ENCODE data around the gene MIEF2.

Gene MIEF2

GRCh38 chr17:18257982-18258355 lies 2.5 kb upstream of the MIEF2 start:
- Histone ChIP-seq H3K9me3 (ENCODE audit: control insufficient read depth in 1 of 2, low read length in 2 of 2) (no peaks in the 10 kb centered on the region), H3K27ac (ENCODE audit: low read length) (peak overlapping the region; percentile 87), H3K36me3 (ENCODE audit: control insufficient read depth in 1 of 2, insufficient read depth in 2 of 2, low read length in 2 of 2) (peaks cover 27 to 49% of the 10 kb centered on the region in 2 donors), H3K27me3 (ENCODE audit: low read depth, low read length) (no peaks in the 10 kb centered on the region), H3K4me1 (ENCODE audit: control insufficient read depth in 1 of 2, insufficient read depth in 2 of 2, low read length in 2 of 2) (peaks cover 18 to 43% of the 10 kb centered on the region in 2 donors), H3K4me3 (ENCODE audit: low read depth in 1 of 2, low read length in 2 of 2) (peak overlapping the region; percentile 90 to 92)

GRCh38 chr17:18258356-18259038 lies 2.0 kb upstream of the MIEF2 start, which contains the start of gene FLII:
Gene FLII (minus strand): TSS chr17:18258738. CDS start chr17:18258690, 48 bp downstream.
- H3K4me1 ChIP-seq (ENCODE audit: control insufficient read depth in 1 of 2, insufficient read depth in 2 of 2, low read length in 2 of 2), result peaks cover 18 to 43% of the 10 kb centered on the region in 2 donors
- H3K4me3 ChIP-seq (ENCODE audit: low read depth in 1 of 2, low read length in 2 of 2), result peak within 1 kb of the TSS; percentile 90 to 92
- H3K36me3 ChIP-seq (ENCODE audit: control insufficient read depth in 1 of 2, insufficient read depth in 2 of 2, low read length in 2 of 2), result peaks cover 22 to 49% of the 10 kb centered on the region in 2 donors
- H3K9me3 ChIP-seq (ENCODE audit: control insufficient read depth in 1 of 2, low read length in 2 of 2), result no peaks in the 10 kb centered on the region
- H3K27me3 ChIP-seq (ENCODE audit: low read depth, low read length), result no peaks in the 10 kb centered on the region
- H3K27ac ChIP-seq (ENCODE audit: low read length), result peak within 1 kb of the TSS; percentile 87

- Histone ChIP-seq H3K36me3 (ENCODE audit: control insufficient read depth in 1 of 2, insufficient read depth in 2 of 2, low read length in 2 of 2) (peaks cover 17 to 49% of the 10 kb centered on the region in 2 donors), H3K4me1 (ENCODE audit: control insufficient read depth in 1 of 2, insufficient read depth in 2 of 2, low read length in 2 of 2) (peaks cover 18 to 43% of the 10 kb centered on the region in 2 donors), H3K27me3 (ENCODE audit: low read depth, low read length) (no peaks in the 10 kb centered on the region), H3K27ac (ENCODE audit: low read length) (peak overlapping the region; percentile 51), H3K9me3 (ENCODE audit: control insufficient read depth in 1 of 2, low read length in 2 of 2) (no peaks in the 10 kb centered on the region), H3K4me3 (ENCODE audit: low read depth in 1 of 2, low read length in 2 of 2) (peak overlapping the region; percentile 75 to 97)
These were observed 686 bp upstream of the MIEF2 start for GRCh38 chr17:18259621-18260331.

- Histone ChIP-seq H3K4me1 (ENCODE audit: control insufficient read depth in 1 of 2, insufficient read depth in 2 of 2, low read length in 2 of 2) (peaks cover 18 to 43% of the 10 kb centered on the region in 2 donors), H3K9me3 (ENCODE audit: control insufficient read depth in 1 of 2, low read length in 2 of 2) (no peaks in the 10 kb centered on the region), H3K27ac (ENCODE audit: low read length) (peak overlapping the region; percentile 77), H3K27me3 (ENCODE audit: low read depth, low read length) (no peaks in the 10 kb centered on the region), H3K4me3 (ENCODE audit: low read depth in 1 of 2, low read length in 2 of 2) (peak overlapping the region; percentile 75 to 97), H3K36me3 (ENCODE audit: control insufficient read depth in 1 of 2, insufficient read depth in 2 of 2, low read length in 2 of 2) (peaks cover 13 to 47% of the 10 kb centered on the region in 2 donors)
These were observed 669 bp downstream of the MIEF2 start for GRCh38 chr17:18261146-18261515.

- peaks cover 17 to 38% of the 10 kb centered on the region in 2 donors for H3K4me1 ChIP-seq (ENCODE audit: control insufficient read depth in 1 of 2, insufficient read depth in 2 of 2, low read length in 2 of 2)
- peaks cover 11 to 42% of the 10 kb centered on the region in 2 donors for H3K36me3 ChIP-seq (ENCODE audit: control insufficient read depth in 1 of 2, insufficient read depth in 2 of 2, low read length in 2 of 2)
- no peaks in the 10 kb centered on the region for H3K27me3 ChIP-seq (ENCODE audit: low read depth, low read length)
- peak overlapping the region; percentile 75 to 97 for H3K4me3 ChIP-seq (ENCODE audit: low read depth in 1 of 2, low read length in 2 of 2)
- H3K9me3 ChIP-seq (ENCODE audit: control insufficient read depth in 1 of 2, low read length in 2 of 2), result no peaks in the 10 kb centered on the region
- H3K27ac ChIP-seq (ENCODE audit: low read length), result peak overlapping the region; percentile 77
These were observed 1.2 kb downstream of the MIEF2 start for GRCh38 chr17:18261659-18262058.

- Histone ChIP-seq H3K27ac (ENCODE audit: low read length) (no peak overlapping the region), H3K4me3 (ENCODE audit: low read depth in 1 of 2, low read length in 2 of 2) (no peak overlapping the region)
These were observed 1.6 kb downstream of the MIEF2 start for GRCh38 chr17:18262111-18262510.

GRCh38 chr17:18262641-18263040 lies 2.2 kb downstream of the MIEF2 start:
- Histone ChIP-seq H3K4me3 (ENCODE audit: low read depth in 1 of 2, low read length in 2 of 2) (no peak overlapping the region), H3K27ac (ENCODE audit: low read length) (no peak overlapping the region)

More at GRCh38 chr17:18262111-18262510, 1.6 kb downstream of the MIEF2 start:
- no peaks in the 10 kb centered on the region for H3K27me3 ChIP-seq (ENCODE audit: low read depth, low read length)
- H3K9me3 ChIP-seq (ENCODE audit: control insufficient read depth in 1 of 2, low read length in 2 of 2), result no peaks in the 10 kb centered on the region
- peaks cover 13 to 34% of the 10 kb centered on the region in 2 donors for H3K4me1 ChIP-seq (ENCODE audit: control insufficient read depth in 1 of 2, insufficient read depth in 2 of 2, low read length in 2 of 2)
- peaks cover 11 to 41% of the 10 kb centered on the region in 2 donors for H3K36me3 ChIP-seq (ENCODE audit: control insufficient read depth in 1 of 2, insufficient read depth in 2 of 2, low read length in 2 of 2)

GRCh38 chr17:18263885-18264682 lies 3.6 kb downstream of the MIEF2 start:
- Histone ChIP-seq H3K27ac (ENCODE audit: low read length) (no peak overlapping the region), H3K9me3 (ENCODE audit: control insufficient read depth in 1 of 2, low read length in 2 of 2) (no peaks in the 10 kb centered on the region), H3K36me3 (ENCODE audit: control insufficient read depth in 1 of 2, insufficient read depth in 2 of 2, low read length in 2 of 2) (peaks cover 11 to 36% of the 10 kb centered on the region in 2 donors), H3K27me3 (ENCODE audit: low read depth, low read length) (no peaks in the 10 kb centered on the region), H3K4me3 (ENCODE audit: low read depth in 1 of 2, low read length in 2 of 2) (no peak overlapping the region), H3K4me1 (ENCODE audit: control insufficient read depth in 1 of 2, insufficient read depth in 2 of 2, low read length in 2 of 2) (peaks cover 8 to 28% of the 10 kb centered on the region in 2 donors)

More at GRCh38 chr17:18262641-18263040, 2.2 kb downstream of the MIEF2 start:
- H3K27me3 ChIP-seq (ENCODE audit: low read depth, low read length), result no peaks in the 10 kb centered on the region
- H3K9me3 ChIP-seq (ENCODE audit: control insufficient read depth in 1 of 2, low read length in 2 of 2), result no peaks in the 10 kb centered on the region
- H3K4me1 ChIP-seq (ENCODE audit: control insufficient read depth in 1 of 2, insufficient read depth in 2 of 2, low read length in 2 of 2), result peaks cover 8 to 29% of the 10 kb centered on the region in 2 donors
- peaks cover 11 to 41% of the 10 kb centered on the region in 2 donors for H3K36me3 ChIP-seq (ENCODE audit: control insufficient read depth in 1 of 2, insufficient read depth in 2 of 2, low read length in 2 of 2)

- no peak overlapping the region for H3K4me3 ChIP-seq (ENCODE audit: low read depth in 1 of 2, low read length in 2 of 2)
- peaks cover 14 to 32% of the 10 kb centered on the region in 2 donors for H3K36me3 ChIP-seq (ENCODE audit: control insufficient read depth in 1 of 2, insufficient read depth in 2 of 2, low read length in 2 of 2)
- no peaks in the 10 kb centered on the region for H3K27me3 ChIP-seq (ENCODE audit: low read depth, low read length)
- no peaks in the 10 kb centered on the region for H3K9me3 ChIP-seq (ENCODE audit: control insufficient read depth in 1 of 2, low read length in 2 of 2)
- peaks cover 0 to 4% of the 10 kb centered on the region in 2 donors for H3K4me1 ChIP-seq (ENCODE audit: control insufficient read depth in 1 of 2, insufficient read depth in 2 of 2, low read length in 2 of 2)
- no peak overlapping the region for H3K27ac ChIP-seq (ENCODE audit: low read length)
These were observed 6.9 kb downstream of the MIEF2 start for GRCh38 chr17:18267366-18267765.

- peaks cover 17 to 28% of the 10 kb centered on the region in 2 donors for H3K36me3 ChIP-seq (ENCODE audit: control insufficient read depth in 1 of 2, insufficient read depth in 2 of 2, low read length in 2 of 2)
- no peak overlapping the region for H3K4me3 ChIP-seq (ENCODE audit: low read depth in 1 of 2, low read length in 2 of 2)
- H3K4me1 ChIP-seq (ENCODE audit: control insufficient read depth in 1 of 2, insufficient read depth in 2 of 2, low read length in 2 of 2), result no peaks in the 10 kb centered on the region
- no peak overlapping the region for H3K27ac ChIP-seq (ENCODE audit: low read length)
- no peaks in the 10 kb centered on the region for H3K27me3 ChIP-seq (ENCODE audit: low read depth, low read length)
- H3K9me3 ChIP-seq (ENCODE audit: control insufficient read depth in 1 of 2, low read length in 2 of 2), result no peaks in the 10 kb centered on the region
These were observed 7.7 kb downstream of the MIEF2 start for GRCh38 chr17:18267927-18268711.
